Neural cell (in vitro differentiated cells): ENCODE measurements around the gene SH3RF2. TPM values are rescaled to one million over a fixed set of nuclear protein-coding genes. Genes with fewer than 3 reads are reported as not detected.

ENCODE experiments used
- H2AFZ ChIP-seq: fragments of 200-600, 300-800 bp; sonication (generic), shearing (Covaris generic); 2 replicates; pipeline ENCODE4 v1.6.0; 2014; ENCODE audit warnings: low read depth, mild to moderate bottlenecking, antibody characterized with exemption, low read length, moderate library complexity
- H3F3A ChIP-seq: fragments of 200-600 bp; shearing (Covaris generic); 2 replicates; pipeline ENCODE4 v1.6.1; 2016; ENCODE audit warnings: mild to moderate bottlenecking, moderate library complexity, mixed read lengths, antibody characterized with exemption, low read length; ENCODE audit not compliant: insufficient read depth, poor library complexity, severe bottlenecking
- H3K27ac ChIP-seq: fragments of 200-600, 300-800 bp; sonication (generic), shearing (Covaris generic); 2 replicates; pipeline ENCODE4 v1.5.1; 2014; ENCODE audit warnings: mild to moderate bottlenecking, low read length, moderate library complexity
- H3K27me3 ChIP-seq: fragments of 300-800, 200-600 bp; sonication (generic), shearing (Covaris generic); 2 replicates; pipeline ENCODE4 v1.6.0; 2014; ENCODE audit warnings: mild to moderate bottlenecking, low read depth, low read length, moderate library complexity; ENCODE audit not compliant: insufficient read depth
- H3K36me3 ChIP-seq: fragments of 300-800, 200-600 bp; sonication (generic), shearing (Covaris generic); 2 replicates; pipeline ENCODE4 v1.5.1; 2014; ENCODE audit warnings: mild to moderate bottlenecking, antibody characterized with exemption, low read length, moderate library complexity; ENCODE audit not compliant: insufficient read depth
- H3K4me2 ChIP-seq: fragments of 300-800, 200-600 bp; sonication (generic), shearing (Covaris generic); 2 replicates; pipeline ENCODE4 v1.6.0; 2014; ENCODE audit warnings: mild to moderate bottlenecking, low read length
- H3K4me3 ChIP-seq: fragments of 300-800, 200-600 bp; sonication (generic), shearing (Covaris generic); 2 replicates; pipeline ENCODE4 v1.5.1; 2014; ENCODE audit warnings: mild to moderate bottlenecking, low read length, moderate library complexity
- H3K79me2 ChIP-seq: fragments of 200-600 bp; shearing (Covaris generic); replicated peaks from 2 replicates; pipeline ENCODE4 v1.6.0; 2014; ENCODE audit warnings: mild to moderate bottlenecking, low read length, moderate library complexity; ENCODE audit not compliant: insufficient read depth
- H3K9ac ChIP-seq: fragments of 300-800, 200-600 bp; sonication (generic), shearing (Covaris generic); 2 replicates; pipeline ENCODE4 v1.6.1; 2016; ENCODE audit warnings: mild to moderate bottlenecking, low read length, mixed read lengths
- H3K9me2 ChIP-seq: fragments of 200-600 bp; shearing (Covaris generic); 2 replicates; pipeline ENCODE4 v1.6.1; 2016; ENCODE audit warnings: mild to moderate bottlenecking, low read length, mixed read lengths; ENCODE audit not compliant: insufficient read depth
- H3K9me3 ChIP-seq: fragments of 200-600, 300-800 bp; sonication (generic), shearing (Covaris generic); 2 replicates; pipeline ENCODE4 v1.6.1; 2016; ENCODE audit warnings: mild to moderate bottlenecking, mixed run types, low read length, moderate library complexity, mixed read lengths
- H4K20me1 ChIP-seq: fragments of 200-600 bp; shearing (Covaris generic); 2 replicates; pipeline ENCODE4 v1.6.1; 2016; ENCODE audit warnings: mild to moderate bottlenecking, mixed run types; ENCODE audit not compliant: insufficient read depth
- CTCF ChIP-seq: fragments of 450-650 bp; IDR thresholded peaks from 2 replicates; pipeline ENCODE4 v1.5.1; 2014; ENCODE audit warnings: antibody characterized with exemption, mild to moderate bottlenecking, moderate library complexity; ENCODE audit not compliant: poor library complexity, severe bottlenecking
- EZH2 ChIP-seq: fragments of 200-600, 300-800 bp; shearing (Covaris generic), sonication (generic); IDR thresholded peaks from 2 replicates; pipeline ENCODE4 v1.6.1; 2014; ENCODE audit warnings: antibody characterized with exemption, low read length, borderline replicate concordance, mild to moderate bottlenecking; ENCODE audit not compliant: insufficient read depth, poor library complexity, severe bottlenecking
- MXI1 ChIP-seq: fragments of 450-650 bp; conservative IDR thresholded peaks from 2 replicates; pipeline ENCODE4 v1.6.1; 2014; ENCODE audit warnings: antibody characterized with exemption, mild to moderate bottlenecking; ENCODE audit not compliant: poor library complexity, severe bottlenecking
- POLR2AphosphoS5 ChIP-seq: IDR thresholded peaks from 2 replicates; pipeline ENCODE4 v1.6.1; 2012
- RAD21 ChIP-seq: fragments of 450-650 bp; conservative IDR thresholded peaks from 2 replicates; pipeline ENCODE4 v1.6.1; 2014; ENCODE audit warnings: antibody characterized with exemption, mild to moderate bottlenecking, moderate library complexity
- REST ChIP-seq: IDR thresholded peaks from 2 replicates; pipeline ENCODE4 v1.6.1; 2012; ENCODE audit warnings: borderline replicate concordance
- SMC3 ChIP-seq: fragments of 450-650 bp; conservative IDR thresholded peaks from 2 replicates; pipeline ENCODE4 v1.6.1; 2014; ENCODE audit warnings: antibody characterized with exemption, mild to moderate bottlenecking, moderate library complexity; ENCODE audit not compliant: poor library complexity
- TAF1 ChIP-seq: IDR thresholded peaks from 2 replicates; pipeline ENCODE4 v1.6.1; 2012; ENCODE audit warnings: low read depth
- polyA plus RNA-seq: library from polyadenylated mRNA; depleted of rRNA; stranded (reverse); fragments of >200 nt; gene quantifications from 2 replicates; pipeline ENCODE4 v1.2.3, GENCODE V29; 2014

SH3RF2 gene
- polyA plus RNA-seq, 1 donor from 2014 or later = not detected

GRCh38 chr5:146078566-146078965 lies 142.2 kb downstream of the SH3RF2 start:
- H3K36me3 ChIP-seq = no peaks in the 10 kb centered on the region
- no peaks in the 10 kb centered on the region for H3K9me3 ChIP-seq
- H3K79me2 ChIP-seq = no peaks in the 10 kb centered on the region
- no peaks in the 10 kb centered on the region for H4K20me1 ChIP-seq
- TF ChIP-seq EZH2 = no peak
- no peak for TF ChIP-seq TAF1
- no peak for TF ChIP-seq REST
- TF ChIP-seq POLR2AphosphoS5 = no peak
- no peak for TF ChIP-seq SMC3
- no peak for TF ChIP-seq CTCF
- no peak for TF ChIP-seq RAD21
- TF ChIP-seq MXI1 = no peak
- H2AFZ ChIP-seq = no peak overlapping the region
- H3K27ac ChIP-seq = no peak overlapping the region
- no peaks in the 10 kb centered on the region for H3K9me2 ChIP-seq
- H3K4me3 ChIP-seq = no peak overlapping the region
- no peak overlapping the region for H3K4me2 ChIP-seq
- H3K27me3 ChIP-seq = no peaks in the 10 kb centered on the region
- H3K9ac ChIP-seq = no peak overlapping the region
- no peaks in the 10 kb centered on the region for H3F3A ChIP-seq

DNA sequence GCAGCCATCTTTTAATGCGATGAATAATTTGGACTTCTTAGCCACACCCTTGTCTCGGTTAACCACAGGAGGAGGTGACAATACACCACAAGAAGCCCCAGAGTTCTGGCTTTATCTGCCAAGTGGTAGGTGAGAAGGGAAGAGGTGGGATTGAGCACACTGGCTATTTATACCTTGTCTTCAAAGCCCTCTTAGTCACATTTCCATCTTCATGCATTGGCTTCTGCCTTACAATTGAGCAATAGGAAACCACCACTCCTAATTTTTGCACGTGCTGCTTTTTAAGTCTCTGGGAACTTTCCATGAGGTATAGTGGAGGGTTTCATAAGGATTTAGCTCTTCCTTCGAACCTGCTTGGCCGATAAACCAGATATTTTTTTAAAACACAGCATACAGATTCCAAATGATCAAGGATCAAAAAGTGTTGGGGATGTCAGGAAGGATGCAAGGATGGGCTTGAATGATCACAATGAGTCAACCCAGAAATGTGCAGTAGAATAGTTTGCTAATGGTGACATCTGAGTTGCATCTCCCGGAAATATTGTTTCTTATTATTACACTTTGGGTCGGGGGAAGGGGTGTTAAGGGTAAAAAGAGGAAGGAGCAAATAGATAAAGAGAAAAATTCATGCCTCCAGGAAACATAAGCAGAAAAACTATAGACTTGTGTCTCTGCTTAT lies 143.5 kb downstream of the SH3RF2 start:
- no peak overlapping the region for H3K27ac ChIP-seq
- TF ChIP-seq POLR2AphosphoS5 (no peak), CTCF (no peak), TAF1 (no peak), SMC3 (no peak), REST (no peak)
- H3K27me3 ChIP-seq = no peaks in the 10 kb centered on the region
- H3K36me3 ChIP-seq = no peaks in the 10 kb centered on the region
- H3K4me2 ChIP-seq = no peak overlapping the region
- no peaks in the 10 kb centered on the region for H3F3A ChIP-seq
- H3K9me3 ChIP-seq = no peaks in the 10 kb centered on the region
- H3K4me3 ChIP-seq = no peak overlapping the region
- H4K20me1 ChIP-seq = no peaks in the 10 kb centered on the region
- H3K9ac ChIP-seq = no peak overlapping the region
- H3K9me2 ChIP-seq = no peaks in the 10 kb centered on the region
- H2AFZ ChIP-seq = no peak overlapping the region
- H3K79me2 ChIP-seq = no peaks in the 10 kb centered on the region
